HG03521 (cell line): ENCODE data around the gene KCNC4.

Experiments
- ATAC-seq: cut with Tn5 transposase; IDR thresholded peaks from one replicate; pipeline ENCODE4 v1.9.1; 2021; ENCODE audit warnings: mild to moderate bottlenecking, moderate library complexity; ENCODE audit not compliant: unreplicated experiment

KCNC4 gene

DNA sequence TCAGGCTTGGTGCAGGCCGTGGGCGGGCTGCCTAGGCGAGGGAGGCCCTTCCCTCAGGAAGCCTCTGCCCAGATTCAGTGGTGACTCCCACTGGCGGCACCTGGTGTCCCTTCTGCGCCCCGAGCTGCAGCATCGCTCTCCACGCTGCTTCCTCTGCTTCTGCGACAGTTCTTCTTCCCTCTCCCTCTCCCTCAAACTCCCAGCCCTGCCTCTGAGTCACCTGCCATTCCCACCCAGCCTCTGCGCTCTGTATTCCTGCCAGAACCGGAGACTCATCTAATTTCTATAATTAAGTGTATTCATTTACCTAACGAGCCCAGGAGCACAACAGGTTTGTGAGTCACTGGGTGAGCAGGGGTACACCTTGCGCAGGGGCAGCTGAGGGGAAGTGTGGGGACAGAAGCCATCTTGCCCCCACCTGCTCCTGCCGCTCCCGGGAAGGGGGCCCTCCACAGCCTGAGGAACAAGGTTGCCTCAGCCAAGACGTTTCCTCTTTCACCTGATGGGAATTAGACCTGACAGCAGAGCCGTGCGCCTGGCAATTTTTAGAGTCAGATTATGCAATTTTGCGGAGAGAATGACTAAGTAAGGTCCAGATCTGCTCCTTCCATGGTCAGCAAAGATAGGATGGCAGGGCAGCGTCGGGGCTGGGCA lies 19.4 kb downstream of the KCNC4 start:
- ATAC-seq = no peak

DNA sequence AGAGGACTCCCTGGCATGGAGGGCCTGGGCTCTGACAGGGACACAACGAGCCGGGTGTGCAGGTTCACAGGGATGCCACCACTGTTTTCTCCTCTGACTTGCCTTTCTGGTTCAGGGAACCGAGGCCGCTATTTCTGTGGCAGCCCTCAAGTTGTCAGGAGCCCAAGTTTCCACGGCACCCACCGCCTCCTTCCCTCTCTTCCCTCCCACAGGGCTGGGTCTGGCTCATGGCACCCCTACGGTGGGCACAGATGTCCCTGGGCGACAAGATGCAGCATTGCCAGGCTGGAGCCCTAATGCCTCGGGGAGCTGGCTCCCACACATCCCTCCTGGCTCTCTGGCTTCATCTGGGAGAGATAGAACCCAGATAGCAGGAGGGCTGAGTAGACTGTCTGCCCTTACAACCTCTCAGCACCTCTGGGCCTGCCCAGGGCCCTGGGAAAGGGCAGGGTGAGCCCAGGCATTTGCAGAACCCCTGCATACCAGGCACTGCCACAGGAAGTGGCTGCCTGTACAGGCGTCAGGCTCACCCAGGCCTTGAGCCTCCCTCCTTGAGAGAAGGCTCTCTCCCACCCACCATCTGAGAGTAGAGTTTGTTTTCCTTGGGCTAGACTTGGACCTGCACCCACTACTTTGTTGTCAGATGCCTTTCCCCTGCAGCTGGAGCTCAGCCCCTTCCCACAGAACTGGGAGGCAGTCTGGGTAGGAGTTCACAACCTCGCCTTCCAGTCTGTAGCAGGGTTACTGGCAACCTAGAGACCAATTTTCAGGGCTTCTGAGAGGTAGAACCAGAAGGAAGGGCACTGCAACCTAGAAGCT lies 20.5 kb downstream of the KCNC4 start:
- no peak for ATAC-seq

DNA sequence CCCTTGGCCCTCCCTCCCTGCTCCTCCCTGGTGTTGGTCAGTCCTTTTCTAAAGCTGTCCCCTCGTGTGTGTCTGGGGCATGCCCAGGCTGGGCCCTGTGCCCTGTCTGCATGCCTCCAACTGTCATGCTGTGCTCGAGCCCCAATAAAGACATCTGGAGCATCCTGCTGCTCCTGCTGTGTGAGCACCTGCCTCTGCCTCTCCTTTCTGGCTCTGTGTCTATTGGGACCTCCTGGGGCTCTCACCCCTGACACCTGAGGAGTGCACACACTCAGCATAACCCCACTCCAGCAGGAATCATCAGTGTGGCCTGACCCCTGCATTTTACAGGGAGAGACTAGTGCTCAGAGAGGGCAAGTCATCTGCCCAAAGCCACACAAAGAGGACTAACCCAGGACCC lies 23.7 kb downstream of the KCNC4 start:
- no peak for ATAC-seq

DNA sequence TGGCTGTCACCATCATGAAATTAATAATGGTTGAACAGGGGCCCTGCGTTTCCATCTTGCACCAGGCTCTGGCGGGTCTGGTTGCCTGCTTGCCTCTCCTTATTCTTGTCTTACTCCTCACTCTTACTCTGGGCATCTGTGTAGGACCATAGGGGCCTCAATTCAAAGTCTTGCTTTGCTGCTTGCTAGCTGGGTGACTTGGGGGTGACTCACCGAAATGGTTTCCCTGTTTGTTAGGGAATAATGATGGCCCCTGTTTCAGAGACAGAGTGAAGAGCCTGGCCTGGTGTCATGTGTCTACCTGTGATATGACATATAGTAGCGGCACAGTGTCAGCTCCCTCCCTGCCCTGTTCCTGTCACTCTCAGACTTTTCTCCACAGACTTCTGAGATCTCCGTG lies 24.6 kb downstream of the KCNC4 start:
- no peak for ATAC-seq

DNA sequence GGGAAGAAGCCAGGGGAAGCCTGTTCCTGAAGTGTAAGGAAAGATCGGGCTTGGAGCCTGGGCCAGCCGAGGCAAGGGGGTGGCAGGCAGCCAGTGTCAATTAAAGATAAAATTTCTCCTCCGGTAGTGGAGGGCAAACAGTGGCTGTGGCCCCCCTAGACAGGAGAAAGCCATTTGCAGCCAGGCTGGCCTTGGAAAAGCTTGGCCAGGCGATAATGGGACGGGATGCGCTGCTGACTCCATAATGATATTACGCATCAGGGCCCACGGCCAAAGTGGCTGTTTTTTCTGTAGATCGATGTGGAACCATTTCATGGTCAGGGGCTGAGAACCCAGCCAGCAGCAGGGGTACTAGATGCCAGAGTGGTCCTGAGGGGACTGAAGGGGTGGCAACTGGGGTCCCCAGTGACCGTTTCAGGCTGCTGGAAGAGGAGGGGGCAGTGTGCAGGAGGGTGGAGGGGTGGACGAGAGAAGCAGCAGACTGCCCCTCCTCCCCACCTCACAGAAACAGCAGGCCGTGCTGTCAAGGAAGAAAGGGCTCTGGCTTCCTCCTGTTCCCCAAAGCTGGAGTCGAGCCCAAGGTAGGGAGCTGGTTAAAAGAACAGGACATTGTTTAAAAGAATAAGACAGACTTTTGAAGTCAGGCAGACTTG lies 25.2 kb downstream of the KCNC4 start:
- ATAC-seq = no peak

DNA sequence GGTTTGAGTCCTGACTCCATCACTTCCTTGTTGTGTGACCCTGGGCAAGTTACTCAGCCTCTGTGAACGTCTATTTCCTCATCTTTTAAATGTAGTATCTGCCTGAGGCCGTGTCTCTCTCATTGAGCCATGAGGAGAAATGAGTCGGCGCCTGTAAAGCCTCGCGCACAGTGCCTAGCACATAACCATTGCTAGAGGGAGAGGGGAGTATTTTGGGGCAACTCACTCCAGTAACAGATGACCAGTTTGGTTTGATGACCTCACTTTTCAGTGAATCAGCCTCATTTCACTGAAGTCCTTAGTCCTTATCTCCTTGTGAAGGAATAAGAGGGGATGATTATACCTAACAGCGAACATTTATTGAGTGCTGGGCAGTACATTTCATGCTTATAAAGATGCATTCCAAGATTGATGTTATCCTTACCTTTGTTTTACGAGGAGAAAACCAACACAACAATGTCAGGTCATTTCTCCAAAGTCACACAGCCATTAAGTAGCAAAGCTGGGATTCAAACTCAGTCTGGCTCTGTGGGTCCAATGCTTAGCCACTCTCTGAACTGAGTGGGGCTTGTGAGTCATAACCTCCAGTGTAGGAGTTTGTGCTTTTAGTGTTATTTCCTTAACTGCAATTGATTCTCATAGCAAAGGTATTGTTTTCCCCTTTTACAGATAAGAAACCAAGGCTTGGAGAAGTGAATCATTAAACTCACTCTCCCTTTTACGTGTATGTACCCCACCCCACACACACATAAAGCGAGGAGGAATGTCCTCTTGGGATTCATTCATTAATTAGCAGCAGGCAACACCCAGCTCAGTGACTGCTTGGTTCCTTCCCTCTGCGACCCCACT lies 25.9 kb downstream of the KCNC4 start:
- ATAC-seq = no peak

DNA sequence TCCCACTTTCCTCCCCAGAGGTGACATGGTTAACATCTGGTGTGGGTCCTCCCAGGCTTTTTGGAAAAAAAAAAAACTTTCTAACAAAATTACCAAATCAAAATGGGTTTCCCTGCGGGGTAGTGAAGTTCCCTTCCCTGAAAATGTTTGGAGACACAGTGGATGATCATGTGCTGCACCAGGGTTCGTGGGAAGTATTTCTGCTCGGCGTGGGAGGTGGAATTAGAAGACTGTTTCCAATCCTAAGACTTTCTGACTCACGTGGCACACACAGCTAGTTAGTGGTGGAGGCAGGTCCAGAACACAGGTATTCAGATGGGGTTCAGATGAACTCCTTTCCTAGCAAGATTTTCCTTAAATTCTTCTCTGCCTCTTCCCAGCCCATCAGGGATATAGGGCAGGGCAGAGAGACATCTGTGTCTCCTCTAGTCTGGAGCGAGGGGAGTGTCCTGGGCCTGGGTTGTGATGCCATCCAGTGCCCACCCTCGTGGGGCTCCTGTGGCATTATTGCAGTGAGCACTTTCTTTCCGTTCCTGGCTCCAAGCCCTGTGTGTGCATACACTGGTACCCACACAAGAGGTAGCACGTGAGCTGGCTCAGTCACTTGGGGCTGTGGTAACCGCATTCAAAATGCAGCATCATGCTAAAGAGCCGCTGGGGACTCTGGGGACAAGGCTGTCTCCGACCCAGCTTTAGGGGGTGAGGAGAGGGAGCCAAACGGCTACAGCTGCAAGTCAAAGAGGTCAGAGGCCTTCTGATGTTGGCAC lies 27.5 kb downstream of the KCNC4 start:
- no peak for ATAC-seq

DNA sequence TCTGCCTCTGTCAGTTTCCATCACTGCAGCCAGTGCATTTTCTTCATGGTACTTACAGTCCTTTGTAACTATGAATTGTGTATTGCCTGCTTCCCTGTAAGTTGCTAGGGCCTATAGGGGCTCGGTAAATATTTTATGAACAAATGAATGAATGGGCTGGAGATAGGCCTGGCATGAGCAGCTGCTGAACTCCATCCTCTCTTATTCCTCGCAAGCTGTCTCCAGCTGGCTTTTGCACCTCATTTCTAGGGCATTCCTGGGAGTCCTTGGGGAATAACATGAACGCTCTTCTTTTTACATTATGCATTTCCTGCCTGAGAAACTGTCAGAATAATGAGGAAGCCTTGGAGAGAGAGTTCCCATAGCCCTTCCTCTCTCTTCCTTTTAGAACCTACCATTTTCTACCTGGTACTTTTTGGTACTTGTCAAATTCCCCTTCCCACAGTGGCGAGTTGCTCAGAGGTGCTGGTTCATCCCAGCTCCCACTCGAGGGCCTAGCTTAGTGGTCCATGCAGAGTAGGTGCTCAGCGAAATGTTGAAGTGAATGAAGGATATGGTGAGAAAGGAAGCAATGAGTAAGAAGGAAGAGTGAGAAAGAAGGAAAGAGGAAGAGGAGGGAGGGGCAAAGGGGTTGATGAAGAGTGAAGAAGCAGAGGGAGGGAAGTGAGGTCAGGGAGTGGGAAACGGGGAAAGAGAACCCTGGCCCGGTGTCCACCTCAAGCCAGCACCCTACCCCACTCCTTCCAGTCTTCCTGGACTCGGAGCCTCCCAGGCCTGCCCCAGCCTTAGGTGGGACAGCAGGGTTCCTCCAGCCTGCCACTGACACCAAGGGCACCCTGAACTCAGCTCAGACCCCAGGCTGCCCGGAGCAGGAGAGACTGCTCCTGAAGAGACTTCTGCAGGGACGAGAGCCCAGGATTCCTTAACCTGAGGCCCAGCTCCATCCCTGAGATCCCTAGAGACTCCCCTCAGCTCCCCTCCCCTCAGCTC lies 29.6 kb downstream of the KCNC4 start:
- no peak for ATAC-seq

DNA sequence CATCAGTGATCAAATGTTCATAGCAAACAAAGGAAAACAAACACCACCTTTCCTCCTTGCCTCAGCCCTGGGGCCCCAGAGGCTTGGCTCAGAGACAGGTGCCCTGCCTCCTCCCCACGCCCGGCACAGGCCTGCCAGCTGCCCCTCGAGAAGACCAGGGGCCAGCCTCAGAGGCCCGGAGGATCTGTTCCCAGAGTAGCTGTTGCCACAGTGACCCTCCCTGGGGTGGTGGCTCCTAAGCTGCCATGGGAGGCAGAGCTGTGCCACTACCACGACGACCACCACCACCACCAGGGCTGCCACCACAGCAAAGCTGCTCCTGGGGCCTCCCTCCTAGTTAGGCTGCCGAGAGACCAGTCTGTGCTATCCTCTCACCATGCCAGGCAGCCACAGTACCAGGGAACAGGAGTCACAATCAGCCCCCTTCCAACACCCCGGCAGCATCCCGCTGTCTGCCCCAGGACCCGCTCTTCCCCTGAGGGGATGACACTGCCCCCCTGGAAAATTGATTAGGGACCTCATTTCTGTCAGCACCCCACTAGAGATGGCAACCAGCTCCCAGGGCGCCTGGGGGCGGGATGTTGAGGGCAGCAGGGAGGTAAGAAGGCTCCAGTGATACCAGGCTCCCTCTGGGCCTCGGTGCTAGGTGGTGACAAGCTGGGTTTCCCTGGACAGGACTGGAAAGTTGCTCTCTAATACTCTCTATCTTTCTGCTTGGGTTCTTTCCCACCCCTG lies 30.5 kb downstream of the KCNC4 start:
- ATAC-seq = no peak

DNA sequence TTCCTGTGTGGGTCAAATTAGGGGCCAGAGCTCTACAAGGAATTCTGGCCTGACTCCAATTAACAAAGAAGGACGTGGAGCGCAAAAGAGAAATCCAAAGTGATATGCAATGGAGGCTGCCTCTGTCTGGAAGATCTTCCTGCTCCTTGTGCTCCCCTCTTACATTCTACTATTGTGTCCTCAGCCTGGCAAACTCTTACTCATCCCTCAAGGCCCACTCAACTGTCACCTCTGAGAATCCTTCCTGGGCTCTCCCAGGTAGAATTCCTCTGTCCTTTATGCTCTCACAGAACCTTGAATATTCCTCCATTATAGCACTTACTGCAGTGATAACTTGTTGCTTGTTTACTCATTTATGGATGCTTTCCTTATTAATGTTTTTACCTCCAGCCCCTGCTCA lies 31.4 kb downstream of the KCNC4 start:
- ATAC-seq = no peak

DNA sequence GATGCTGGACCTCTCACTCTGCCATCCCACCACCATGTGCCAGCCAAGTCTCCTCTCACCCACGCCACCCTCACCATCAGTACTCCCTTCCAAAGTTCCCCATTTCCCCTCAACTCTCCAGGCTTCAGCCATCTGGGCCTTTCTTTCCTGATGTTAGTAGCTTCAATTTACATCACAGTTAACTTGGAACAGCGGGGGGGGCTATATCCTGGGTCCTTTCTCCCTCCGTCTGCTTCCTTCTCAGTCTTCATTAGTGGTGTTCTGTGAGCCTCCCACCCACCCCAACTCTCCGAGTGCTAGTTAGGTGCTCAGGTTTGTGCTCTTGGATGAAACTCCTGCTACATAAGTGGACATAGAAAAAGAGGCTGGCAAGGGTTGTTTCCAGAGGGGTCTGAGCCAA lies 31.9 kb downstream of the KCNC4 start:
- no peak for ATAC-seq

DNA sequence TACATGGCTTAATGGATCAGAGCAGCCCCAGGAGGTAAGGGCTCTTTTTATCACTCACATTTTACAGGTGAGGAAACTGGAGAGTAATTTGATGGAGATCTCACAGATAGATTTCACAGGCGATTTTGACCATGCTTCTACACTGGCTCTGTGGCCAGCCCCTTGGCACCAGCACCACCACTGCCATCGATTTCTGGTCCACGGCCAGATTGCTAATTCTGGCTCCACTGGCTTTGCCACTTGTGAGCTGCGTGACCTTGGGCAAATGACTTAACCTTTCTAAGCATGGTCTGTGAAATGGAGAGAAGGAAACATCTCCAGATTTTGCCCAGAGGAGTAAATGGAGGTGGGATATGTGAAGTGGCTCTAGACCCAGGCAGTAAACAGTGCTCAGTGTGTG lies 32.6 kb downstream of the KCNC4 start:
- no peak for ATAC-seq

DNA sequence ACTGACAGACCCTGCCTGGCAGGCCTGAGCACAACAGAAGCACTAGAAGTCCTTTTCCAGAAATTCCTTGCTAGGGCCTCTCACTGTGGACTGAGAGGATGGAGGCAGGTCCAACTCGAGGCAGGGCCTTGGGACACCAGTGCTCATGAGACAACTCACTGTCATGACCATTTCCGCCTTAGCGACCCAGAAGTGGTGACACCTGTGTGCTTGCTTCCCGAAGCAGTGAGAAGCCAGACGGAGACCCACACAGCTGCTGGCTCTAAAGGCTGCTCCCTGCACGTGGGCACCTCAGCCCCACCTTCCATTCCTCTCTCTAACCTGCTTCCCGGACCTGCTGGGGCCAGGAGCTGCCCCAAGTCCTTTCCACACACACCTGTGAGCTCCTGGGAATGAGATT lies 33.0 kb downstream of the KCNC4 start:
- no peak for ATAC-seq

DNA sequence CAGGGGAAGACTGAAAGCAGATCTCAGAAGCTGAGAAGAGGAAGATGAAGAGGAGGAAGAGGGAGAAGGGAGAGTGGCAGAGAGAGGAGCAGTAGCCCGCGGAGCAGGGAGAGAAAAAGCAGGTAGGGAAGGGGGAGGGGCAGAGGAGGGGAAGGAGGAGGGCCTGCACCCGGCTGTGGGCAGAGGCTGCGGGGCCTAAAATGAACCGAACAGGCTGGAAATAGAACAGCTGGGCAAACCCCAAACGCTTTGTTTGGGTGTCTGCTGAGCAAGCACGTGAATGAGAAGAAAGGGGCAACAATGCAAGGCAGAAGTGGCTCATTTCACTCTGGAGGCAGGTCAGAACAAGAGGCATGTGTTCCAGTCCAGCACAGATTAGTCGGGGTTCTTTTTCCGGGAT lies 33.5 kb downstream of the KCNC4 start:
- no peak for ATAC-seq

DNA sequence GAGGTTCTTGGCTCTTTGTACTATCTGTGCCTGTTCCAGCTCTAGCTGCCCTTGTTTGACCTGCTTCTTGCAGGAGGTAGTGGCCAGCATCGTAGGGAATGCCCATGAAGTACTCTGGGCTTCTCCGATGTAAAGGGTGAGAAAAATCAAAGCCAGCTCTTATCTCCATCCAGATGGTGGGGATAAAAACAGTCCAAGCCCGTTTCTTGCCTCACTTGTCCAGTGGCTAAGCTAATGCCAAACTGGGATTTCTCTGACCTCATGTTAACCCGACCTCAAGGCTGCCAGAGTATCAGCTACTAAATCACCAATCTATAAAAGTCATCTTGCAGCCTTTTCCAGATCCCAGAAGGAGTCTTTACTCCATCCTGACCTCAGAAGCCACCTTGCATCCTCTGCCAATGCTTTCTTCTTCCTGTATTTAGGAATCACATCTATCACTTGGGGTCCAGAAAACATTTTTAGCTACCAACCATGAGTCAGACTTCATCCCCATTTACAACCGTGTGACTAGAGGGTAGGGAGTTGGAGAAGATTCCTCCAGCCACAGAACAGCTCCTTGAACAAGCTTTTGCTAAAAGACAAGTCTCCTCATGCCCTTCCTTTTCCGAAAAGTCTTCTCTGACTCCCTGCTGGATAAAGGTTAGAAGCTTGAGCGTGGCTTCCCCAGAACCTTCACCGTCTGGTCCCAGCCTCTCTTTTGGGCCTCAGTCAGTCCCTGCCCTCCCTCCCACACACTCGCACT lies 35.9 kb downstream of the KCNC4 start:
- ATAC-seq = no peak

DNA sequence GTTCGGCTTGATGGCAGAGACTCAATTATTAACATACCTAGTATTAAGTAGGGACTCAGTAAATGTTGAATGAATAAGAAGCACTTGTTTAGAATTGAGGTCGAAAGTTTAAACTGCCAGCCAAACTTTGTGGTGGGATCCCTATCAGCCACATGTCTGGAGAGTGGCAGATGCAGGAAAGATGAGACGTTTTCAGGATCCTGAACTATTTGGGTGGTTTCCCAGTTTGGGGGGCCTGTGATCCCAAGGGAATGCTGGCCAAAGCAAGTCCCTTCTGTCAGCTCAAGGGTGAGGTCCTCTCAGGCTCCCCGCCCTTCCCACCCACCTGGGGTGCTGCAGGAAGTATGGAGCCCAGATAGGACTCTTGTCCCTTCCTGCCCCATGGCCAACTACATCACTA lies 38.6 kb downstream of the KCNC4 start:
- no peak for ATAC-seq

DNA sequence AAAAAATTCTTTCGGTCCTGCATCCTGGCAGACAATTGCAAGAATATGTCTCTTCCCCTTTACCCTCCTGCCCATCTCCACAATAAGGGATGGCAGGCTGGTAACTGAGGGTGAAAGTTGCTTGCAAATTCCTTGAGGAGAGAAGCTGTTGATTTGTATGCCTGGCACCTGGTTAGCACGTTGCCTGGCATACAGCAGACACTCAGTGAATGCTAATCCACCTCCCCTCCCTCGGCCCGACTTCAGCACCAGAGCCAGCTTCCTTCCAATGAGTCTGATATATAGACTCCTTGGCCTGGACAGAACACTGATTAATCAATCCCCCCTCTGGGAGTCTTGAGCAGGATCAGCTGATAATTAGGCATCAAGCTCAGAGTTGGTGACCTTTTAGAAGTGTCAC lies 39.1 kb downstream of the KCNC4 start:
- ATAC-seq = no peak

DNA sequence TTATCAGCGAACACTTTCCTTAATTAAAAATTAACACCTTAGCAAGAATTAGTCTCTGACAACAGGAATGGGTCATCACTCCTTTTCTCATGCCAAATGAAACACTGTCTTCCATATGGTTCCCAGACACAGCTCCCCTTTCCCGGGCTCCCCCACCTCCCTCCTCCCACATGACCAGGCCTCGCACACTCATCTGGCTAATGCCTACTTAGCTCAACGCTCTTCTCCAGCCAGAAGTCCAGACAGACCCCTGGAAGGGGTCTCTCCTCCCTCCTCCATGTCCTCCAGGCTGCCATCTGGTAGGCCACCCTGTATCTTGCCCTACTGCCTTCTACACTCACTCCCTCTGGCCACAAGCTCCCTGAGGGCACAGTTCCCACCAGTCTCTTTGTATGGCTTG lies 39.9 kb downstream of the KCNC4 start:
- ATAC-seq = no peak
